EL (cell line): ENCODE results near the gene ADGRG7.

Source experiments
- DNase-seq: peaks from one replicate; pipeline ENCODE4 v3.0.0-alpha.2; 2016

Gene ADGRG7

DNA sequence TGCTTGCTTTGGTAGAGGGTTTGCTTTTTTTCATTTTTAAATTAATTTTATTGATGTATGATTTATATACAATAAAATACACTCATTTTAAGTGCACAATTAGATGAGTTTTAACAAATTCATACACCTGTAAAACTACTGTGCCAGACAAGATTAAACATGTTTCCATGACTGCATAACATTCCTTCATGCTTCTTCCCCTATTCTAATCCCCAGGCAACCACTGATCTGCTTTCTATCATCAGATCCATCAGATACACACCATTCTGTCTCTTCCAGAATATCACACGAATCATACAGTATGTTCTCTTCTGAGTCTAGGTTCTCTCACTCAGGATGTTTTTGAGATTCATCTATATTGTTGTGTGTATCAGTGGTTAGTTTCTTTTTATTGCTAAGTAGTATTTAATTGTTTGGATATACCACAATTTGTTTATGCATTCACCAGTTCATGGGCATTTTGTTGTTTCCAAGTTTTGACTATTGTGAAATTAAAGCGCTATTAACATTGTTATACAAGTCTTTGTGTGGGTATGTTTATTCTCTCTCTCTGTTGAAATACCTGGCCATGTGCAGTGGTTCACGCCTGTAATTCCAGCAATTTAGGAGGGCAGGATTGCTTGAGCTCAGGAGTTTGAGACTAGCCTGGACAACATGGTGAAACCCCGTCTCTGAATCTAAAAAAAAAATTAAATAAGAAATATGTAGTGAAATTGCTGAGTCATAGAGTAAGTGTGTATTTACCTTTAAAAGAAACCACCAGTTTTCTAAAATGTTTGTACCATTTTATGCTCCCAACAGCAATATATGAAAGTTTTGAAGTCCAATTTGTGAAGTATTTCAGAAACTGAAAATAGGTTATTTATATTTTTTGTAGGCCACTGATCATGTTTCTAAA lies 92.9 kb downstream of the ADGRG7 start:
- no peak for DNase-seq

DNA sequence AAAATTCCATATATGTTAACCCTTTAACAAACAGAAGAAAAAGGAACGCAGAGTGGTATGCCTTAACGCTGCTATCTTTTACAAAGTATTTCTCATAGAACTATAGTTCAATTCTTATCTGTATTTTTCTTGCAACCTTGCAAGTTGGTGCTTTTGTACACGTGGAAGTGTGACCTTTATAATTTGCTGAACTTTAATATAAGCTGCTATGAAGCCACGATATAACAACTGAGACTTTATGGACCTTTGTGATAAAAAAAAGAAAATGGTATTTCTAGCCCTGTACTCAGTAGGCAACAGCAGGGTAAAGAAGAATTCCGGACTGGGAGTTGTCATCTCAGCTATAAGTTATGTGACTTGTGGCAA lies 93.6 kb downstream of the ADGRG7 start:
- DNase-seq, result no peak

DNA sequence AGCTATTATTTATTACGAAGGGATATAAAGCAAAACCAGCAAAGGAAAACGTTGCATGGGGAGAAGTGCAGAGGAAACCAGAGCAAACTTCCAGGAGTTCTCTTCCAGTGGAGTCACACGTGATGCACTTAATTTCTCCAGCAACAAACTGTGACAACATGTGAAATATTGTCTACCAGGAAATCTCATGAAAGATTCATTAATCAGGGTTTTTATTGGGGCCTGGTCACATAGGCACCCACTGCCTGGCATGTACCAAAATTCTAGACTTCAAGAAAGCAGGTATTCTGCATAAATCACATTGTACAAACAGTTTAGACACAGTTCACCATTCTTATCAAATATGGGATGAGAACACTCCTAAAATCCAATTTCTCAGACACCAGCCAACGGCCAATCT lies 94.5 kb downstream of the ADGRG7 start:
- no peak for DNase-seq

DNA sequence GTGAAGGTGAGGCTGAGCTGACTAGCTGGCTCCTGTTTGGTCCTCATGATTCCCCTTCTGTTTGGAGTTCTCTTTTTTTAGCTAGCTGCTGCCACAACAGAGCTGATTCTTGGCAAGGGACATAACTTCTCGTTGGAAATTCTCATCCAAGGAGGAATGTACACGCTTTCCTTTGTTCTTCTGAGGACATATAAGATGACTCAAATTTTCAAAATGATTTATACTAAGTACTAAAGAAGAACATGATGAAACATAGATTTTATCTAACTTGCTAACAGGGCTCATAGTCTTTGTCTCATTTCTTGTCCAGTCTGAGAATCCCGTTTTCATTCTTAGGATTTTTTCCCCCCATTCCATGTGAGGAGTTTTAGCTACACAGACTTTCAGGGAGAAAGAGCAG lies 97.0 kb downstream of the ADGRG7 start:
- DNase-seq, result peak; percentile 14

DNA sequence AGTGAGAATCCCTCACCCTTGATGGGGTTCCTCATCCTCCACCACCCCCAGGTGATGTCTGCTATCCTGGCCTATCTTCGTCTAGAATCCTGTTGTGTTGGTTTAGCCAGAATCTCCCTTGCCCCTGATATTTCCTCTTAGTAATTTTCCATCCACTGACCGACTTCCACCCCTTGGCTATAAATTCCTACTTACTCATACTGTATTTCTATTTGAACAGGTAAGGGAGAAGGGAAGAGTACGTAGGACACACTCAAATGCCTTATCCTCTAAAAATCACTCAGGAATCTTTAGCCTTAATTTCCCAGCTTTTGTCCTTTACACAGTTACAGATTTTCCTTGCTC lies 99.2 kb downstream of the ADGRG7 start:
- no peak for DNase-seq

DNA sequence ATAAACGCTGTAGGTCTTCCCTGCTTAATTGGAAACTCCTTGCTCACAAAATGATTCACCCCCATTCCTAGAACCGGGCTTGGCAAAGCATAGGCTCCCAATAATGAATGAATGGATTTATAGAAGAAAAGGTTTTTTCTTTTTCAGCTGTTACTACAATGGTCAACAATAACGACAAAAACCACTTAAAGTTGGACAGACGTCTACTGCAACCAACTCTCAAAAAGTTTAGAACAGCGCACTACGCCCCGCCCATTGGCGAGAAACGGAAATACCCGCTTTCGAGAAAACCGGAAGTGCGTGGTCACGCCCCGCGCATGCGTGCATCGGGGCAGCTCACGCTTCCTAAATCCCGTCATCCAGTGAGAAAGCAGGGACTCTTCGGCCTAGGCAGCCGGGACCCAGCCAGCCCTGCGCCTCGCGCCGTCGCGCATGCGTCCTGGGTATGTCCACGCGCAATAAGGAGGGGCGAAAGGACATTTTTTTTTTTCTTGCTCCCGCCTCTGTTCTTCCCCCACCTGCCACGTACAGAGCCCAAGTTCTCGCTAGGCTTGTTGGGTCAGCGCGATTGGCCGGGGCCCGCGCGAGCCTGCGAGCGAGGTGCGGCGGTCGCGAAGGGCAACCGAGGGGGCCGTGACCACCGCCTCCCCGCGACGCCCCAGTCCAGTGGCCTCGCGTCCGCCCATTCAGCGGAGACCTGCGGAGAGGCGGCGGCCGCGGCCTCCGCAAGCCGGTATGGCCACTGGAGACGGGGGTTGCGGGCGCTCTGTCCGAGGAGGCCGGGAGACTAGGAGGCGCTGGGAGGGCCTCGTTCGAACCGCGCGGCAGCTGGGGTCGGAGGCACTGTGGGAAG lies 99.8 kb downstream of the ADGRG7 start, which contains the start of gene TFG:
TSS of gene TFG (plus strand) at position 506 of the 853 bp plus-strand sequence. CDS start 4,192 bp downstream, outside the sequence.
- DNase-seq, result peak; percentile 99

DNA sequence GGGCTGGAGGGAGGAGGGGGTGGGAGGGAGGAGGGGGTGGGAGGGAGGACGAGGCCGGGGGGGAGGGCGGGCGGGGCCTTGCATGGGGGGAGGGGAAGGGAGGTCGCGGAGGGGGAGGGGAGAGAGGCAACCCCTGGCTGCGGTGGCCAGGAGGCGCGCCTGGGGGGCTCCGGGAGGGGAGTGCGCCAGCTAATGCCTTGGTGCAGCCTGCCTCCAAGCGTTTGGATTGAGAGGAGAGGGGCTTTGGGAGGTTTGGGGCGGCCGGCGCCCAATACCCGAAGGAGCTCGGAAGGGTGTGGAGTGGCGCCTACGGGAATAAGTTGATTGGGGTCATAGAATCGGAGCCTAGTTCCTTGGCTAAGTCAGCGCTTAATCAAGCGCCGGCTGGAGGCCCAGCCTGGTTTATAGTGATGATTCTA lies 100.5 kb downstream of the ADGRG7 start:
- DNase-seq, result peak; percentile 41

DNA sequence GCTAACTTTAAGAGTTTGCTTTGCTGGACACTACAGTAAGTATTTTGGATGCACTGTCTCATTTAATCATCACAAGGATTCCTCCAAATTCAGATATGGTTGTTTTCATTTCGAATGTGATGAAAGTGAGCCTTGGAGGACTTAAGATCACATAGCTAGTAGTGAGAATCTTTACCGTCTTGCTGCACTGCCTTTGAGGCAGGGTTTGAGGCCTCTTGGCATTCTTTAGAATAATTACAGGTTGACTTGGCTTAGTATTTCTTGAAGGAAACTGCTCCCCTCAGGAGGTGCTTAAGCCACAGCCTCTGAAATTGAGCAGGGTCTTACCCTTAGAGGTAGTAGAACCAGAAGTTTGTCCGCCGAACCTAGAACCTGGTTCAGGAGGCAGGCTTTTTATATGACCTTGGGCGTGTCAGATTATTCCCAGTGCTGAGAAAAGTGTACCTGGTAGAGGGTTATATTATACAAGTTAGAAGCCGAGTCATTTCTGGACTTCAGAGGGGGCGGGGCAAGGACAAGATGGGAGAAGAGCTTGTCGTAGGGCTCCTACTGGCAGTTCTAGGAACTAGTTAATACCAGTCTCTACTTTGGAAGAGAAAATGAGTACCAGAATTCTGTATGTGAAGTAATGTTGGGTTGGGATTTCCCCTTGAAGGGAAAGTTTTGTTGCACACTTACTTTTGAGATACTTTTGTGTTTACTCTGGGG lies 101.0 kb downstream of the ADGRG7 start:
- peak; percentile 74 for DNase-seq

DNA sequence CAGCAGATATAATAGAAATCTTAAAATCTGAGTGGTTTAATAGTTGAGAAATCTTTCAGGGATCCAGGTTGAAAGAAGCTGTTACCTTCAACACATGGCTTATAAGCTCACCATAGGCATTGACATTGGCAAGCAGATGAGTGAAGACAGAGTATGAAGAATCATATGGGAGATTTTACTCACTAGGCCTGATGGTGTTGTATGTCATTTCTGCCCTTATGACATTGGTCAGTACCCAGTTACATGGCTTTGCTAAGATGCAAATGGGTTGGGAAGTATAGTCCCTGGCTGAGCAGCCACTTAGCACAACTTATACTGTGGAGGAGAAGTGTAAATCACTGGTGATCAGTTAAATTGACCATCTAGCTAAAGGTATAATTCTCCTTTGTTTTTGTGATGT lies 105.8 kb downstream of the ADGRG7 start:
- DNase-seq, result no peak

DNA sequence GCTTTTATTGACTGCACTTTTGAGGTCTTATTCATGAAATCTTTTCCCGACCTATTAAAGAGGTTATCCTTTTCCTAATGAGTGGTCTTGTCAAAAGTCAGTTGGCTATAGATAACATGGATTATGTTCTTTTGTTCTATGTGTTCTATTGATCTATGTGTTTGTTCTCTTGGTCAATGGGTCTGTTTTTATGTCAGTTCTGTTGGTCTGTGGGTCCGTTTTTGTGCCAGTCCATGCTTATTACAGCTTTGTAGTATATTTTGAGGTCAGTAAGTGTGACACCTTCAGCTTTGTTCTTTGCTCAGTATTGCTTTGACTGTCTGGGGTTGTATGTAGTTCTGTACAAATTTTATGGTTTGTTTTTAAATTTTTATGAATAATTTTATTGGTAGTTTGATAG lies 107.7 kb downstream of the ADGRG7 start:
- DNase-seq, result no peak

DNA sequence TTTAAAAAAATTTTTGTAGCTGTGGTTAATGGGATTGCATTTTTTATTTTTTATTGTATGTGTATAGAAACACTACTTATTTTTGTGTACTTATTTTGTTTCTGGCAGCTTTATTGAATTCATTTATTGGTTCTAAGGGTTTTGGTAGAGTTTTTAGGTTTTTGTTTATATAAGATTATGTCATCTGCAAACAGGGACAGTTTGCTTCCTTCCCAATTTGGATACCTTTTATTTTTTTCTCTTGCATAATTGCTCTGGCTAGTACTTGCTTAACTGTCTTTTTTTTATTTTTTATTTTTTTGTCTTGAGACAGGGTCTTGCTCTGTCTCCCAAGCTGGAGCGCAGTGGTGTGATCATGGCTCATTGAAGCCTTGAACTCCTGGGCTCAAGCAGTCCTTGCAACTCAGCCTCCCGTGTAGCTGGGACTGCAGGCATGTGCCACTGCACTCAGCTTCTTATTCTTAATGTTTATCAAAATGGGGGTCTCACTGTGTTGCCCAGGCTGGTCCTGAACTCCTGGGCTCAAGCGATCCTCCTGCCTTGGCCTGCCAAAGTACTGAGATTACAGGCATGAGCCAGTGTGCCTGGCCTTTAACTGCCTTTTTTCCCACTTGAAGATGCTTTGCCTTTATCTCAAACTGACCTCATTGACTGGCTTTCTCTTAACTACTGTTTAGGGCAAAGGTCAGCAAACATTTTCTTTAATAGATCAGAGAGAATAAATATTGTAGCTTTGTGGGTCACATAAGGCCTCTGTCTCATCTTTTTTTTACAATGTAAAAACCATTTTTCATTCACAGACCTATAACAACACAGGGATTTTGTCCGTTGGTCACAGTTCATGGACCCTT lies 108.5 kb downstream of the ADGRG7 start:
- DNase-seq, result no peak

DNA sequence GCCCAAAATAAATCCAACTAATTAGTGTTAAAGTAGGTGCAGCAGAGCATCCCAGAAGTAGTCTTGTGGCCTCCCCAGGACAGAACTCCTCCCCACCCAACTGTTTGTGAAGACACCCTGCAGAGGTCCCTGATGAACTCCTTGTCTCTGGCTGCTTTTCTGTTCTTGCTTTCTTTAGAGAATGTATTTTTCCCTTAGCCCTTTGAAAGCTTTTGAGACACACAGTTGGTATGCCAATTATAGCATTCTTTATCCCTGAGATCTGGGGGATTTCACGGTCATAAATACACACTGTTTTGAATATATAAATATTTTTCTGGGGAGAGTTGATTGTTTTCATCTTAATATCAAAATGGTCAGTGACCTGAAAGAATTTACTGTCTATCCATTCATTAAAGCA lies 109.7 kb downstream of the ADGRG7 start:
- DNase-seq, result peak; percentile 36

DNA sequence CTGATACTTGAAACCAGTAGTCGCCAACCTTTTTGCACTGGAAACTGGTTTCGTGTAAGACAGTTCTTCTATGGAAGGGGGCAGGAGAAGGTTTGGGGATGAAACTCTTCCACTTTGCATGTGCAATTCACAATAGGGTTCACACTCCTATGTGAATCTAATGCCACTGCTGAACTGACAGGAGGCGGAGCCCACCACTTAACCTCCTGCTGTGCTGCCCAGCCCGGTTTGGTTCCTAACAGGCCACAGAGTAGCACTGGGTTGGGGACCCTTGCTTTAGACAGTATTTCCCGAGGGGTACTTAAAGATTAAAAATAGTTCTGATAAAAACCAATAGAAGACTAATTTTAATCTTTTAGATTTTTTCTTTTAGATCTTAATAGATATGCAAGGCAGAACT lies 111.0 kb downstream of the ADGRG7 start:
- no peak for DNase-seq

DNA sequence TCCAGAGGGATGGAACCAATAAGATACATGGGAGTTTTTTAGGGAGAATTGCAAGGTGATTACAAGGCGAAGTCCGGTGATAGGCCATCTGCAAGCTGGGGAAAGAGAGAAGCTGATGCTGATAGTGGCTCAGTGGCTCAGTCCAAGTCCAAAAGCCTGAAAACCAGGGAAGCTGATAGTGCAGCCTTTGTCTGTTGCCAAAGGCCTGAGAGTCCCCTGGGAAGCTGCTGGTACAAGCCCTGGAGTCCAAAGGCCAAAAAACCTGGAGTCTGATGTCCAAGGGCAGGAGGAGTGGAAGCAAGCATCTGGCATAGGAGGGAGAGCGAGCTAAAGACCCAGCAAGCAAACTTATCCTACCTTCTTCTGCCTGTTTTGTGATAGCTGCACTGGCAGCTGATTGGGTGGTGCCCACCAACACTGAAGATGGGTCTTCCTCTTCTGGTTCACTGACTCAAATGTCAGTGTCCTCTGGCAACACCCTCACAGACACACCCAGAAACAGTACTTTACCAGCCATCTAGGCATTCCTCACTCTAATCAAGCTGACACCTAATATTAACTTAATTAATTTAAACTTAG lies 116.6 kb downstream of the ADGRG7 start:
- no peak for DNase-seq

DNA sequence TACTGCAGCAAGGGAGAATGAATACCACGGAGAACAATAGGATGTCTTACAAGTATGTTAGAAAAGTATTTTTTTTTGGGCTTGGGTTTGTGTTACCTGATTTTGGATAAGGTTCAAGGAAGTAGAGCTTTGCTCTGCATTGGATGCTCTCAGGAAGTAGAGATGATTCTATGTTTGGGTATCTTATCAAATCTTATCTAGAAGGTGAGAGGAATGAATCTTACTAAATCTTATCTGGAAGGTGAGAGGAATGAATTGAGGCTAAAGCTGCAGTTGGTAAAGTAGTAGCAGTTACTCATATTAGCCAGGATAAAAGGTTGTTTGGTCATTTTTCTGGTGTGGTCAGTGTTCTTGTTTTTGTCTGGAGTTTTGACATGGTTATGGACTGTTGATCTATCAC lies 117.3 kb downstream of the ADGRG7 start:
- DNase-seq, result no peak

DNA sequence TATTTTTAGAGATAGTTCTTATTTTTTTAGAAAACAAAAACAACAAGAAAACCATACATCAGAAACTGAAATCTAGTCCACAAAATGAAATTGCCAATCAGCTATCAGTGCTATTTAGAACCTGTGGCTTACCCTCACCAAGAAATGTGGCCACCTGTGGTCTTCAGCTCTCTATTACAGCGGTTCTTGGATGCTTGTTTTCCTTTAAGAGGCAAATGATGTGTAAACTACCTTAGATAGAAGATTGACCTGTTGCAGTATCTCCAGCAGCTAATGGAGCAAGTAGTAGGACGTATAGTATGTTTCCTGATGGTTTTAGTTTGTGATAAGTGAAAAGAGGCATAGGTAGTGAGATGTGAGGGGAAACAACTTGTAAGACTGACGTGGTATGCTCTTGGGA lies 121.1 kb downstream of the ADGRG7 start:
- DNase-seq, result no peak

DNA sequence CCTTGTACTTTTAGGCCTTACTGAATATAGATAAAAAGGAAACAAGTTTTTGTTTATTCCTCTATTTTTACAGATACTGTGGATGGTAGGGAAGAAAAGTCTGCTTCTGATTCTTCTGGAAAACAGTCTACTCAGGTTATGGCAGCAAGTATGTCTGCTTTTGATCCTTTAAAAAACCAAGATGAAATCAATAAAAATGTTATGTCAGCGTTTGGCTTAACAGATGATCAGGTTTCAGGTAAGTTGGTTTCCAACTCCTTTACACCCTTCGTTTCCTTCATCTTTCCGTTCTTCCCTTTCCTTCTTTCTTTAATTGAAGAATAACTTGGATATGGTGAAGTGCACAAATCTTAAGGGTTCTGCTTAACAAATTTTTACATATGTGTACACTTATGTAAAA lies 123.0 kb downstream of the ADGRG7 start:
- no peak for DNase-seq

DNA sequence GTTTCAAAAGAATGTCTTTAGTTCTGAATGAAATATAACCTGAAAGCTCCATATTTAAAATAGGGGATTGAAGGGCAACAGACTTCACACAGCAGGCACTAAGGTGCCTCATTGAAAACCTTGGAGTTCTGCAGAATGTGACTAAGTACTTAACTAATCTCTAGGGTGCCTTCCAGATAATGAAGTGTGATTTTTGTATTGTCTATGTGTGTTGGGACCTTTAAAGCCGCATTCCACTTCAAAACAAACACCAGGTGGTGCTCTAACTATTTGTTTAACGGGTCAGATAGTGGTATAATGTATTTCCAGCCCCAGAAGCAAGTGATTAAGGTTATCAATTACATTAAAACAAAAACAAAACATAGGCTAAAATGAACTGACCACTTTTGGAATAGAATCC lies 127.9 kb downstream of the ADGRG7 start:
- DNase-seq, result peak; percentile 29

DNA sequence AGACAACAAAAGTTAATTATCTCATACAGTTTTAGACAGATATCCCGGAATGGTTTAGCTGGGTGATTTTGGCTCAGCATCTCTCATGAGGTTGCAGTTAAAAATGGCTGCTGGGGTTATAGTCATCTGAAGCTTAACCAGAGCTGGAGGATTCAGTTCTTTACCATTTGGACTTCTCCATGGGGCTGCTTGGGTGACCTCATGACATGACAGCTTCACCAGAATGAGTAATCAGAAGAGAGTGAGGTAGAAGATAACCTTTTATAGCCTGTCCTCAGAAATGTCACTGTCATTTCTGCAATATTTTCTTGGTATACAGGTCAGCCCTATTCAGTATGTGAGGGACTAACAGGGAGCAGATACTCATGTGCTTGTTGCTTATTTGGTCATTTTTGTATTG lies 130.8 kb downstream of the ADGRG7 start:
- DNase-seq, result peak; percentile 18

DNA sequence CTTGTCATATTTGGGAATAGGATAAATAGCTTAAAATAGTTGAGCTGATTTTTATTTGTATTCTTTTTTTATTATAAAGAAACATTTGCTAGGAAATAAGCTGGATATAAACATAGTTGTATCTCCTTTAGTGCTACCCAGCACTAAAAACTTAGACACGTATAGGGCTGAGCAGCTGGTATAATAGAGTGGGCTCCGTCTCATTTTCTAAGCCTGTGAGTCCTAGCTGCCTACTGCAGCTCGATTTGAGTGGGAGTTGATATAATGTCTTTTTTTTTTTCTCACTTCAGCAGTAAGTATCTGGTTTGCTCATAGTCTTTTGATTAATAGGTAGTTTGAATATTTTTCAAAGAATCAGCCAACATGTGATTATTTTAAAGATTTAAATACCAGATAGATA lies 134.1 kb downstream of the ADGRG7 start:
- DNase-seq, result no peak

DNA sequence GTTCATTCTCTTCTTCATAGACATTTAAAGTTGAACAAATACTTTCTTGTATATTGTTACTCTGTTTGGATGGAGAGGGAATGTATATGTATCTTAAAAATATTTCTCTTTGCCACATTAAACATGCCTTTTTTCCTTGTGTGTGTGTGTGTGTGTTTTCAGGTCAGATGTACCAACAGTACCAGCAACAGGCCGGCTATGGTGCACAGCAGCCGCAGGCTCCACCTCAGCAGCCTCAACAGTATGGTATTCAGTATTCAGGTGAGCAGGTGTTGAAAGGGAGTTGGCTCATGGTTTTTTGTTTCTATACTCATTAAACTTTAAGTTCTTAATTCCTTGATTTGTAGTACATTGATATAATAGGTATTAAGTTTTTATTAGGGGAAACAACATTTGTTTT lies 135.3 kb downstream of the ADGRG7 start:
- no peak for DNase-seq
